Uterus (tissue), 4 donors: ENCODE results near the gene PRUNE2. TPM values are rescaled to one million over a fixed set of nuclear protein-coding genes. Genes with fewer than 3 reads are reported as not detected.

Experiments
- DNase-seq, 2 donors: peaks; one replicate each; pipeline ENCODE4 v3.0.0-alpha.2; 2019 to 2020
- H3K27ac ChIP-seq, 2 donors: fragments of 200-600 bp; sonication (generic); 1 replicate in 1 of 2; 2 replicates in 1 of 2; pipeline ENCODE4 v1.5.1; 2016 to 2018
- H3K27me3 ChIP-seq, 2 donors: fragments of 200-600 bp; sonication (generic); one replicate each; pipeline ENCODE4 v1.5.1; 2018 to 2019; ENCODE audit warnings: control low read depth in 1 of 2
- H3K36me3 ChIP-seq, 2 donors: fragments of 200-600 bp; sonication (generic); one replicate each; pipeline ENCODE4 v1.5.1; 2019; ENCODE audit warnings: control low read depth in 1 of 2
- H3K4me1 ChIP-seq, 2 donors: fragments of 200-600 bp; sonication (generic); one replicate each; pipeline ENCODE4 v1.5.1; 2018 to 2019; ENCODE audit warnings: control low read depth in 1 of 2
- H3K4me3 ChIP-seq, 2 donors: fragments of 200-600 bp; sonication (generic); 1 replicate in 1 of 2; 2 replicates in 1 of 2; pipeline ENCODE4 v1.5.1; 2018 to 2019; ENCODE audit warnings: mild to moderate bottlenecking in 1 of 2
- H3K9me3 ChIP-seq, 2 donors: fragments of 200-600 bp; sonication (generic); one replicate each; pipeline ENCODE4 v1.5.1; 2019; ENCODE audit warnings: control low read depth in 1 of 2
- CTCF ChIP-seq, 4 experiments: fragments of 200-600 bp in 2 of 4; fragments of 450-650 bp in 2 of 4; sonication (generic) in 2 of 4; IDR thresholded peaks; one replicate each; pipeline ENCODE4 v1.5.1; 2016 to 2019; ENCODE audit warnings: antibody characterized with exemption in 4 of 4, mild to moderate bottlenecking in 2 of 4, moderate library complexity in 1 of 4
- POLR2A ChIP-seq, 2 donors: fragments of 450-650 bp; IDR thresholded peaks; one replicate each; pipeline ENCODE4 v1.6.1; 2016; ENCODE audit warnings: antibody characterized with exemption in 2 of 2, mild to moderate bottlenecking in 1 of 2, moderate library complexity in 1 of 2
- intact Hi-C: fragments of 100-400 bp; cut with DNase I; formaldehyde crosslinking; loops from one replicate; pipeline ENCODE4 v1.15.1; 2023; ENCODE audit warnings: low total_unique reads
- total RNA-seq, 4 donors: library from RNA; depleted of rRNA in 3 of 4; stranded (reverse); fragments of >200 nt in 3 of 4; gene quantifications; one replicate each; pipeline versions ENCODE4 v1.1.0 to v1.2.4, GENCODE V29; 2014 to 2023
- donor health status: DM: yes; HTN: yes; CAD: no.

PRUNE2 gene
- total RNA-seq, 4 donors from 2014 or later: 51.4 to 187 (median 97.1) TPM

GRCh38 chr9:76637416-76637815 lies 268.5 kb downstream of the PRUNE2 start:
- Histone ChIP-seq H3K27ac (no peak overlapping the region), H3K4me1 (no peaks in the 10 kb centered on the region), H3K36me3 (no peaks in the 10 kb centered on the region), H3K27me3 (no peaks in the 10 kb centered on the region), H3K4me3 (no peak overlapping the region), H3K9me3 (no peaks in the 10 kb centered on the region)
- DNase-seq: no peak
- TF ChIP-seq CTCF (IDR thresholded peaks at IDR 0.05) (no peak), POLR2A (IDR thresholded peaks at IDR 0.05) (no peak)
- intact Hi-C loops: no loop called here

GRCh38 chr9:76634356-76635054 lies 271.4 kb downstream of the PRUNE2 start:
- intact Hi-C loops: no loop called here
- H3K27me3 ChIP-seq: no peaks in the 10 kb centered on the region
- no peaks in the 10 kb centered on the region for H3K36me3 ChIP-seq
- no peaks in the 10 kb centered on the region for H3K9me3 ChIP-seq
- no peak for DNase-seq
- TF ChIP-seq CTCF (IDR thresholded peaks at IDR 0.05) (no peak), POLR2A (IDR thresholded peaks at IDR 0.05) (no peak)
- H3K27ac ChIP-seq: no peak overlapping the region
- H3K4me1 ChIP-seq: no peaks in the 10 kb centered on the region
- no peak overlapping the region for H3K4me3 ChIP-seq

- no peaks in the 10 kb centered on the region for H3K4me1 ChIP-seq
- H3K9me3 ChIP-seq: no peaks in the 10 kb centered on the region
- H3K36me3 ChIP-seq: no peaks in the 10 kb centered on the region
- H3K27ac ChIP-seq: no peak overlapping the region
- intact Hi-C loops: no loop called here
- TF ChIP-seq CTCF (IDR thresholded peaks at IDR 0.05) (no peak), POLR2A (IDR thresholded peaks at IDR 0.05) (no peak)
- H3K4me3 ChIP-seq: no peak overlapping the region
- no peak for DNase-seq
- H3K27me3 ChIP-seq: no peaks in the 10 kb centered on the region
Observed at GRCh38 chr9:76630916-76631315, 275.0 kb downstream of the PRUNE2 start.

GRCh38 chr9:76629205-76629990 lies 276.5 kb downstream of the PRUNE2 start:
- Histone ChIP-seq H3K27ac (no peak overlapping the region), H3K9me3 (no peaks in the 10 kb centered on the region), H3K4me3 (no peak overlapping the region), H3K27me3 (no peaks in the 10 kb centered on the region), H3K36me3 (no peaks in the 10 kb centered on the region), H3K4me1 (no peaks in the 10 kb centered on the region)
- TF ChIP-seq POLR2A (IDR thresholded peaks at IDR 0.05) (no peak), CTCF (IDR thresholded peaks at IDR 0.05) (no peak)
- intact Hi-C loops: no loop called here
- no peak for DNase-seq

GRCh38 chr9:76628155-76628554 lies 277.8 kb downstream of the PRUNE2 start:
- intact Hi-C loops: no loop called here
- no peaks in the 10 kb centered on the region for H3K36me3 ChIP-seq
- no peak for DNase-seq

More at GRCh38 chr9:76628155-76628554, 277.8 kb downstream of the PRUNE2 start:
- Histone ChIP-seq H3K4me3 (no peak overlapping the region), H3K27me3 (no peaks in the 10 kb centered on the region), H3K27ac (no peak overlapping the region), H3K4me1 (no peaks in the 10 kb centered on the region), H3K9me3 (no peaks in the 10 kb centered on the region)
- TF ChIP-seq POLR2A (IDR thresholded peaks at IDR 0.05): no peak
- no peak for TF ChIP-seq CTCF (IDR thresholded peaks at IDR 0.05)
